Measurements from ENCODE around the gene FZD2.
"Not testable (repeated sequence)": the region's sequence is repeated elsewhere in the genome, so short reads cannot be mapped to it uniquely, and the experiment has no call there.

The FZD2 gene

DNA sequence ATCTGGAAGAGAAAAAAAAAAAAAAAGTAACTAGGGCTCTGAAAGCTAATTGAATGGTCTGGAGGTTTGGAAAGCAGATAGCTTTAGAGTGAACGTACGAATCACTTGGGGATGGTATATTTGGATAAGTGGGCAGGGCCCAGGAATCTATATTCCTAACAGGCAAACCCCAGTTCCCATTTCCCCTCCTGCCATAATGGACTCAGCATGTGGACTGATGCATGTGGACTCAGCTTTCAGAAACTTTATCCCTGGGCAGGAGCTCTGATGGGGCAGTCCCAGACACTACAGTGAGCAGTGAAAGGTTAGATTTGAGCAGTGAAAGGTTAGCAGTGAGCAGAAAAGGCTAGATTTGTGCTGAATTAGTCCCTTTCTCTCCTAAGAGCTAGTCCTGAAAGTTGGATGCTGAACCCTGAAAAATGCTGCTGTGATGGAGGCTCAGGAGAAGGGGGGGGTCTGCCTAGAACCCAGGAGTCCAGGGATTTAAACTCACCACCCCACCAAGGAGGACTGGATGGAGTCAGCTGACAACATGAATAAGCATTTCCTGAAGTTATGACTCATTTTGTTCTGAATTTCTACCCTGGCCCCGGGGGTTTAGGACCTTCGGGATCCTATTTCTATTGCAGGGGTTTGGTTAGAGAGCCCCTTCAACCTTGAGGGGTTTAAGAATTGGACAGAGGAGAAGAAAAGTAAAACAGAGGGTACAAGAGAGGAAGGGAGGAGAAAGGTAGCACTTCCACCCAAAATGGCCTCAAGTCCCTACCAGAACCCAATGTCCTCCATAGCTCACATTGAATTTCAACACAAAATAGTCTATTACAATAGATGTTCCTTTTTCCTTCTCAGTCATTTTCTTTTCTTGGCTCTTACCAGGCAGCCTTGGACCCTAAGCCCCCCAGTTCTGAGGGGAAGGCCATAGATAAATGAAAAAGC is 10.3 kb upstream of the FZD2 start:
- DNase-seq (ENCODE audit: low read depth) = no peak

DNA sequence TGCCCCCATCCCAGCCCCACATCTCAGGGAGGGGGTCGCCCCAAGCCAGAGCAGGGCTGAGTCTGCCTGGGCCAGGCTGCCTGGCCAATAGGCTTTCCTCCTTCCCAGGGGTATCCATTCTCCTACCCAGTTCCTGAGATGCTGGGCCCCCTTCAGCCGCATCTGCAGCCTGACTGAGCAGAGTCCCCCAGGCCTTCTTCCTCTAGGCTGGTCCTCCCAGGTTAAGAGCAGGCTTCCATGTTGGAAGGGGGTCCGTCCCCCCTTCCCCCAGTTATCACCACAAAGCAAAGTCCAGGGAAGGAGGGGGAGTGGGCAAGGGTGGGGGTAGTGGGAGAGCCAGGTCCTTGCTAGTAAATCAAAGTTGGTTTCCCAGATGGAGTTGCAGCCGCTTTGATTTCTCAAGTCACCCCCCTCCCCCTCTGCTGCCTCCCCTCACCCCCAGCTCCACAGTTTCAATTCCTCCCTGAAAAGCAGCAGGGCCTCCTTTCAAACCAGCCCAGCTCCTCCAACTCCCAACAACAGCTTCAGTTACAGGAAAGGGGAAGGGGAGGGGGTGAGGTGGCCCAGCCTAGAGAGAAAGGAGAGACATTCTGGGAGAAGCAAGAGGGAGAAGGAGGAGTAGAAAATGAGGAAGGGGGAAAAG is 9.5 kb upstream of the FZD2 start:
- no peak for DNase-seq (ENCODE audit: low read depth)

DNA sequence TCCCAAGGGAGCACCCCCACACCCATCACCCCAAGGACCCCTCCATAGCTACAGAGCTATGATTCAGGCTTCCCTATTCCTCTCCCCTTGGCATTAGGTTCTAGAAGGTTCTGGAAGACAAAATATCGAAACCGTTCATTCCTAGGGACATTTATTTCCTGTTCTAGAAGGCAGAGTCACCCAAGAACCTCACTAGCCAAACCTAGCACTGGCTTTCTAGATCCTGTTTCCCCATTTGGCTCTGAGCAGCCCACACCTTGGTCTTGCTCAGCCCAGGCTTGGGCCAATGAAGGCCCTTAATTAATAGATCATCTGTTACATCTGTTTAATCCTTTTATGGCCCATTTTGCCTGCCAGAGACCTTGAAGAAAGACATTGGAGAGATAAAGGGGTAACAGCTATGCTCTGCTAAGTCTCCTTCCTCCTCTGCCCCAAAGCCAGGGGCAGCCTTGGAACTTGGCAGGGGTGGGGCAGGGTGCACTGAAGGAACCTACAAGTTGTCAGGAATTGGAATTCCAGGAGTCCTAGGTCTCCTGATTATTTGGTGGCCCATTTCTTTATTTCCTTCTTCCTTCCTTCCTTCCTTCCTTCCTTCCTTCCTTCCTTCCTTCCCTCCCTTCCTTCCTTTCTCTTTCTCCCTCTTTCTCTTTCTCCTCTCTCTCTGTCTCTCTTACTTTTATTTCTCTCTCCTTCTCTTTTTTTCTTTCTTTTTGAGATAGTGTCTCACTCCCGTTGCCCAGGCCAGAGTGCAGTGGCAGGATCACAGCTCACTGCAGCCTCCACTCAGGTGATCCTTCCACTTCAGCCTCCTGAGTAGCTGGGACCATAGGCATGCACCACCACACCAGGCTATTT is 8.7 kb upstream of the FZD2 start:
- no peak for DNase-seq (ENCODE audit: low read depth)

DNA sequence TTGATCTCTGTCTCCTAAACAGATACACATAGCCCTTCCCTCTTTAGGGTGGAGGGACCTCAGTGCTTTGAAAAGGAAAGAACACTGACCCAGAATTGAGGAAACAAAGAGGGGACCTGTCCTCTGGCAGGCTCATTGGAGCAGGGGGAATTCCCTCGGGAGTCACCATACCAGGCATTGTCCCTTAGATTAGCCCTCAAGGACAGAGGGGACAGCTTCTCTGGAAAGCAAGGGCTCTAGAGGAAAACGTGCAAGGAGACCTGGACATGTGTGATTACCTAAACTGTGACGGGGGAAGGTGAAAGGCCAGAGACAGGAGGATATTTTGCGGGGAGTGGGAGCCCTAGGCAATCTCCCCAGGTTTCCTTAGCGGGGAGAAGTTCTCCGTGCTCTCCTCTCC is 7.6 kb upstream of the FZD2 start:
- DNase-seq (ENCODE audit: low read depth) = no peak

DNA sequence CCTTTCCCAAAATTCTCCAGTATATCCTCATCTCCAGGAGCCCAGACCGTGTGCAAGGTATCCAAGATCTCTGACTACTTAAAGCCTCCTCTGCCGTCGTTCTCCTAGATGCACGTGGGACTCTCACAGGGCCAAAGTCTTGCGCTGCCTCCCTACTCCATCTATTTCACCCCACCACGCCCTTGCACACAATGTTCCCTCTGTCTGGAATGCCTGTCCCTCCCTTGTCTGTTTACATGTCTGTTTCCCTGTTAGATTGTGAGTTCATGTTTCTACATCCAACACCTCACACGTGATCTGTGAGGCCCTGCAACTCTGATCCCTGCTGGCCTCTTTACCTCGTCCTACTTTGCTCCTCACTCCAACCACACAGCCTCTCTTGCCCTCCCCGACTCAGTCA is 4.9 kb upstream of the FZD2 start:
- no peak for DNase-seq (ENCODE audit: low read depth)

DNA sequence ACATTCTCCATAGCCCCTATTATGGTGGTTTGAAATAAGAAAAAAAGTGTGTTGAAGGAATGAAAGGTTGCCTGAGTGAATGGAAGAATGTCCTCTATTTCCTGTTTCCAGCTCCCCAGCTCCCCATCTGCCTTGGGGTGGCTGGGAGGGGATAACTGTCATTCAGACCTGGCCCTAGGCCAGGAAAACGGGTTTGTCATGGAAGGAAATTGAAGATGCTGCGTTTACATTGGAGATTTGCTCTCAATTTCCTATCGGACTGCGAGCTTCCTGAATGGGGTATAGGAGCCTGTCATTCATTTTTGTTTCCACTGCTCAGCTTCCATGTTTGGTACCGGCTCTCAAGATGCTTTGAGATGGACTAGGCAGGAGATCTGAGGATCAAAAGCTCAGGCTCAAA is 2.2 kb upstream of the FZD2 start:
- no peak for DNase-seq (ENCODE audit: low read depth)

DNA sequence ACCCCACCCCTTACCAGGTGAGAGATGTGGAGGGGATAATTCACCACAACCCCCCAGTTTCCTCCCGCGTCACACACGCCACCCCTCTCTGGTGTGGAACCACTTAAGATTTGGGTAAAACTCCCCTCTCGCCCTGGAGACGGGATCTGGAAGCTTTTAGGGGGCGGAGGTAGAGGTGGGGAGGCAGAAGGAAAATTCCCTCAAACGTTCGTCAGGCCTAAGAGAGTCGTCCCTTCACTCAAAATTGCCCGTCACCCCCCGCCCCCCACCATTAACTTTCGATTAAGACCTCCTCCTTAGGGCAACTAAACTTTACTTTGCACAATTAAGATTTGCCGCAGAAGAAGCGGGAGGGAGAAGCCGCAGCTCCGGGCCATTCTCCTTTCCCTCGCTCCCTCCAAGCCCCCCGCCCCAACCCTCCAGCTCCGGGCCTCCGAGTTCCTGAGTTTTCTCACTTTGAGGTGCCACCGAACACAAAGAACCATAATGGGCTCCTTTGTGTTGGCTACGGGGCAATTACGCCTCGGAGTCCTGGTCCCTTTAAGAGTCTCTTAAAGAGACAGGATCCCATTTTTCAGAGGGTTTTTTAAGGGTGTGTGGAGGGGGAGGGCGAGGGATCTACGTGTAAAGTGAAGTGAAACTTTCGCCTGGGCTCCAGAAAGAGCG is 985 bp upstream of the FZD2 start:
- DNase-seq (ENCODE audit: low read depth) = no peak

DNA sequence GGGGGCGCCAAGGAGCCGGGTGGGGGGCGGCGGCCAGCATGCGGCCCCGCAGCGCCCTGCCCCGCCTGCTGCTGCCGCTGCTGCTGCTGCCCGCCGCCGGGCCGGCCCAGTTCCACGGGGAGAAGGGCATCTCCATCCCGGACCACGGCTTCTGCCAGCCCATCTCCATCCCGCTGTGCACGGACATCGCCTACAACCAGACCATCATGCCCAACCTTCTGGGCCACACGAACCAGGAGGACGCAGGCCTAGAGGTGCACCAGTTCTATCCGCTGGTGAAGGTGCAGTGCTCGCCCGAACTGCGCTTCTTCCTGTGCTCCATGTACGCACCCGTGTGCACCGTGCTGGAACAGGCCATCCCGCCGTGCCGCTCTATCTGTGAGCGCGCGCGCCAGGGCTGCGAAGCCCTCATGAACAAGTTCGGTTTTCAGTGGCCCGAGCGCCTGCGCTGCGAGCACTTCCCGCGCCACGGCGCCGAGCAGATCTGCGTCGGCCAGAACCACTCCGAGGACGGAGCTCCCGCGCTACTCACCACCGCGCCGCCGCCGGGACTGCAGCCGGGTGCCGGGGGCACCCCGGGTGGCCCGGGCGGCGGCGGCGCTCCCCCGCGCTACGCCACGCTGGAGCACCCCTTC is 484 bp downstream of the FZD2 start:
- DNase-seq (ENCODE audit: low read depth) = no peak

DNA sequence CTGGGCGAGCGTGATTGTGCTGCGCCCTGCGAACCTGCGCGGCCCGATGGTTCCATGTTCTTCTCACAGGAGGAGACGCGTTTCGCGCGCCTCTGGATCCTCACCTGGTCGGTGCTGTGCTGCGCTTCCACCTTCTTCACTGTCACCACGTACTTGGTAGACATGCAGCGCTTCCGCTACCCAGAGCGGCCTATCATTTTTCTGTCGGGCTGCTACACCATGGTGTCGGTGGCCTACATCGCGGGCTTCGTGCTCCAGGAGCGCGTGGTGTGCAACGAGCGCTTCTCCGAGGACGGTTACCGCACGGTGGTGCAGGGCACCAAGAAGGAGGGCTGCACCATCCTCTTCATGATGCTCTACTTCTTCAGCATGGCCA is 1.0 kb downstream of the FZD2 start:
- no peak for DNase-seq (ENCODE audit: low read depth)

DNA sequence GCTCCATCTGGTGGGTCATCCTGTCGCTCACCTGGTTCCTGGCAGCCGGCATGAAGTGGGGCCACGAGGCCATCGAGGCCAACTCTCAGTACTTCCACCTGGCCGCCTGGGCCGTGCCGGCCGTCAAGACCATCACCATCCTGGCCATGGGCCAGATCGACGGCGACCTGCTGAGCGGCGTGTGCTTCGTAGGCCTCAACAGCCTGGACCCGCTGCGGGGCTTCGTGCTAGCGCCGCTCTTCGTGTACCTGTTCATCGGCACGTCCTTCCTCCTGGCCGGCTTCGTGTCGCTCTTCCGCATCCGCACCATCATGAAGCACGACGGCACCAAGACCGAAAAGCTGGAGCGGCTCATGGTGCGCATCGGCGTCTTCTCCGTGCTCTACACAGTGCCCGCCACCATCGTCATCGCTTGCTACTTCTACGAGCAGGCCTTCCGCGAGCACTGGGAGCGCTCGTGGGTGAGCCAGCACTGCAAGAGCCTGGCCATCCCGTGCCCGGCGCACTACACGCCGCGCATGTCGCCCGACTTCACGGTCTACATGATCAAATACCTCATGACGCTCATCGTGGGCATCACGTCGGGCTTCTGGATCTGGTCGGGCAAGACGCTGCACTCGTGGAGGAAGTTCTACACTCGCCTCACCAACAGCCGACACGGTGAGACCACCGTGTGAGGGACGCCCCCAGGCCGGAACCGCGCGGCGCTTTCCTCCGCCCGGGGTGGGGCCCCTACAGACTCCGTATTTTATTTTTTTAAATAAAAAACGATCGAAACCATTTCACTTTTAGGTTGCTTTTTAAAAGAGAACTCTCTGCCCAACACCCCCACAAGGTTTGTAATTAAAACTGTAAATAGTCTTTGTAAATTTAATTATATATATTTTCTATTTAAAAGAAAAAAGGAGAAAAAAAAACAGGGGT is 1.7 kb downstream of the FZD2 start:
- DNase-seq (ENCODE audit: low read depth) = no peak

DNA sequence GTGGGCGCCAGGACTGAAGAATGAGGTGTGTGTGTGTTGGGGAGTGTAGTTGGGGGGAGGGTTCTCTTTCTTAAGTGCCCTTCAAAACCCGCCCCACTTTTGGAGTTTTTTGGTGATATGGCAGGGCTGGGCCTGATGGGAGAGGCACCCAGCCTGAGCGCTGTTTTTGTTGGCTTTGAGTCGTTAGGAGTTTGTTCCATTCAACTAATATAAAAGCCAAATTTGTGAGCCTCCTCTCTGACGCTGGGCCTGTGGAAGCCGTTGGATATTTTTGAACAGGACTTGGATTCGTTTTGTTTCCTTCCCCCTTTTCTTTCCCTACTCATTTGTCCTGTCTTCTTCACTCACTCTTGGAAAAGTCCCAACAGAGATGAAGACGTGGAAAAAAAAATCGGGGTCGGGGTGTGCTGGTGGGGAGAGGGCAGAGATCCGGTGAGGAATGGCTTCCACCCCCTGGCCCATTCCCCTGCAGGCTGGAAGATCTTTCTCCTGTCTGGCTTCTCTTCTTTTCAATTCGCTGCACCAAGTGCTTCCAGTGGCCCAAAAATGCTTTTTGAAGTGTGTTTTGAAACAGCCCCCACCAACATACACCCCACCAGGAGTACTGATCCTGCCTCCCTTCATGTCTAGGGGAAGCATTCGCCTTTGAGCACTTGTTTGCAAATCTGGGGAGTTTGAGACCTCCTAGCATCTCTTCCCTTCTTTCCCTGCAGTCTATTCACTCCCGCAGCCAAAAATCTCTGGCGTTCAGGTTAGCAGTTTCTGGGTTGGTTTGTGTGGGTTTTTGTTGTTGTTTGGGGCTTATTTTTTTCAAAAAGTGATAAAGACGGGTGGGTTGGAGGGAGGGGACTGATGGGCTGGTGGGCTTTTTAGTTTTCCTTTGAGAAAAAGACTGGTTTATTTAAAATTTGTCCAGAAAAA is 2.6 kb downstream of the FZD2 start:
- DNase-seq (ENCODE audit: low read depth) = no peak

DNA sequence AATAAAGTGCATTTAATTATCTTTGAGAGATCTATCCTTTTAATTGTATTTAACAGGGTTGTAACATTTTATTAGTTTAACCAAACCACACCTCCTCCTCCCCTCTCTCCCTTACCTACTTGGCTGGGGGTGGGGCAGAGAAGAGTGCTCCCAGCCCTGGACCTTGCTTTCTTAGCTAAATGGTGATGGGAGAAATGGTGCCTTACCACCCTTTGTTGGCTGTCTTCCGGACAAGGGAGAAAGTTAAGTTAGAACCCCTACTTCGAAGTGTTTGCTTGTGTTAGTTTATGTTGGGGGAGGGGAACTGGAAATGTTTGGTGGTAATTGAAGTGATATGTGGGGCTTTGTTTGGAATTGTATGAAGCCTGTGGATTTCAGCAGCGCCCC is 3.9 kb downstream of the FZD2 start:
- no peak for DNase-seq (ENCODE audit: low read depth)

DNA sequence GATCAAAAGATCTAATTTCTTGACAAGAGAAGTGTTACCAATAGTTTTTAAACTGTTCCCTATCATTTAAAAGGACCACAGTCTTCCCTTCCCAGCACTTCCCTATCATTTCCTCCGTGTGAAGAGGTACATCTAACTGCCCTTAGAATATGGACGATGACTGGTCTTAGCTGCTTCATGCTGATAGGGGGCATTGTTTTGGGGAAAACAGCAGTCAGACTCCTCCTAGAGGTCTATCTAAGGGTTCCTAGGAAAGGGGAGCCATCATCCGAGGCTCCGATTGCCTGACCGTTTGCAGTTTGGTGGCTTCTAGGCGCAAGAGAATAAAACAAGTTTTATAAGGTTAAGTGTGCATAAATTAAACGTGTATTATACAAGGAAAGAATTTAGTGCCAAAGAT is 7.1 kb downstream of the FZD2 start:
- no peak for DNase-seq (ENCODE audit: low read depth)

DNA sequence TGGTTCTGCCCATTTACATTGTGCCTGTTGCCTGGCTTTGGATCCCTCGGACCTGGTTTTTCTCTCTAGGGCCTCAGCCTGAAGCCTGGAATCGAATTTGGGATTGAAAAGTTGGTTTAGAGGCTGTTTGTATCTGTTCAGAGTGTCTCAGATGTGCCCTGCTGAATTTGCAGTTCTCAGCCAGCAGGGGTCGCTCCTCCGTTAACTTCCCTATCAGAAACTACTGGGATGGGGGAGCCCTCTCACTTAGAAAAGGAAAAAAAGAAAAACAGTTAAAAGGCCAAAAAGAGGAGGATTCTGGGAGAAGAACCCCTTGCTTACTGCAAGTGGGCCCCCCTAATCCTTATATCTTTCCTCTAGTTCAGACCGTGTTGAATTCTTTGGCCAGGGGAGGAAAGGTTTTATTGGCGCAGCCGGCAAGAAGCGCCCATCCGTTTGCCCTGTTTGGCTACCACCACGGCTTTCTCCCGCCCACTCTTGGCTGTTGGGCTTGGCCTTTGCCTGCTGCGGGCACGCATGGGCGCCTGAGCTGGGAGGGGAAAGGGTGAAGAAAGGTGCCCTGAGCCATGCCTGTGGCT is 8.7 kb downstream of the FZD2 start:
- no peak for DNase-seq (ENCODE audit: low read depth)

DNA sequence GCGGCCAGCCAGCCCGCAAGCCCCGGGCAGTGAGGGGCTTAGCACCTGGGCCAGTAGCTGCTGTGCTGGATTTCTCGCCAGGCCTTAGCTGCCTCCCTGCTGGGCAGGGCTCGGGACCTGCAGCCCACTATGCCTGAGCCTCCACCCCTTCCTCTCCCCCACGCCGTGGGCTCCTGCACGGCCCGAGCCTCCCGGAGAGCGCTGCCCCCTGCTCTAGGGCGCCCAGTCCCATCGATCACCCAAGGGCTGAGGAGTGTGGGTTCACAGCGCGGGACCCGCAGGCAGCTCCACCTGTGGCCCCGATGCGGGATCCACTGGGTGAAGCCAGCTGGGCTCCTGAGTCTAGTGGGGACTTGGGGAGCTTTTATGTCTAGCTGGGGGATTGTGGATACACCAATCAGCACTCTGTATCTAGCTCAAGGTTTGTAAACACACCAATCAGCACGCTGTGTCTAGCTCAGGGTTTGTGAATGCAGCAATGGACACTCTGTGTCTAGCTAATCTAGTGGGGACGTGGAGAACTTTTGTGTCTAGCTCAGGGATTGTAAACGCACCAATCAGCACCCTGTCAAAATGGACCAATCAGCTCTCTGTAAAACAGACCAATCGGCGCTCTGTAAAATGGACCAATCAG is 11.1 kb downstream of the FZD2 start:
- DNase-seq (ENCODE audit: low read depth) = not testable (repeated sequence)

DNA sequence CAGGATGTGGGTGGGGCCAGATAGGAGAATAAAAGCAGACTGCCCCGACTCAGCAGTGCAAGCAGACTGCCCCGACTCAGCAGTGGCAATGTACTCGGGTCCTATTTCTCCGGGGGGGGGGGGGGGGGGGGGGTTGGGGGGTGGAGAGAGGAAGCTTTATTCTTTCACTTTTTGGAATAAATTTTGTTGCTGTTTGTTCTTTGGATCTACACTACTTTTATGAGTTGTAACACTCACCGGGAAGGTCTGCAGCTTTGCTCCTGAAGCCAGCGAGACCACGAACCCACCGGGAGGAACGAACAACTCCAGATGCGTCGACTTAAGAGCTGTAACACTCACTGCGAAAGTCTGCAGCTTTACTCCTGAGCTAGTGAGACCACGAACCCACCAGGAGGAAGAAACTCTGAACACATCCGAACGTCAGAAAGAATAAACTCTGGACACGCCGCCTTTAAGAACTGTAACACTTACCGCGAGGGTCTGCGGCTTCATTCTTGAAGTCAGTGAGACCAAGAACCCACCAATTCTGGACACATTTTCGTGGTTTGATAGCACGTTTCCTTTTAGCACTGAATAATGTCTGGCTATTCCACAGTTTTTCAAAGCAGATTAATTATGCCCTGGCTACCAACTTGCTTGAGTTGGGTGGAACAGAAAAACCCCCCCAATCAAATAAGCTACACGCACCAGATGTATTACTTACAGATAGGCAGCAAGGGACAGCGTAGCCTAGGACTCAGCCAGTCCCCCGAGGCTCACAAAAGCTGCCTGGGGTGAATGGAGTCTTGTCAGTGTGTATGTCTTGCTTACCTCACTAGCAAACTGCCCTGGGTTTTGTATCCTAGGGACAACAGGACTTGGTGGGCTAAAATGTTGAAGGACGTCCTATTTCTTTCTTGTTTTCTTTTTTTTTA is 11.9 kb downstream of the FZD2 start:
- peak; percentile 40 for DNase-seq (ENCODE audit: low read depth)

DNA sequence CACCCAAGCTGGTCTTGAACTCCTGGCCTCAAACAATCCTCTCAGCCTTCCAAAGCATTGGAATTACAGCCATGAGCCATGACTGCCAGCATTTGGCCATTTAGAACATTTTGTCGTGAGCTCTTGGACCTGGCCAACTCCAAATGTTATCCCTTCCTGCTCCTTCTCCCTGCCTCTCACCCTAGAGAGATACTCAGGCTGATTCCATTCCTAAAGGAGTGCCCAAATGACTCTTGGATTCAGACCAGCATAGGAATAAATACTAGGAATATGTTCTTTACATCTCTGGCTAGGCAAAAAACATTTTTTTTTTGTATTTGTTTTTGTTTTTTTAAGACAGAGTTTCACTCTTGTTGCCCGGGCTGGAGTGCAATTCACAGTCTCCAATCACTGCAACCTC is 15.5 kb downstream of the FZD2 start:
- no peak for DNase-seq (ENCODE audit: low read depth)

DNA sequence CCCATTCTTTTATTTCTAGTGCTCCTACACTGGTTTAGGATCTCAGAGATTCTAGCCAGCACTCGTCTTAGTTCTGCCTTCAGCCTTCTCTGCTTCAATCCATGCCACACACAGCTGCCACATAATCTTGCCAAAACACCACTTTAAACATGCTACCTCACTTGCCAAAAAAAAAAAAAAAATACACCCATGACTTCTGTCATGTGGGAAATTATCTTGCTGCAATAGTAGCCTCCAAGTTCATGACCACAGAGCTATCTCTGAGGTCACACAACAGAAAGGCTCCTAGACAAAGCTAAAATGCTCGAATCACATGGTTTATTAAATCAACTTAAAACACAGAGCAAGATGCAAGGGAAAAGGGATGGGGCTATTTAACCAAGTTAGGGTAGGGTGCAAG is 18.1 kb downstream of the FZD2 start:
- no peak for DNase-seq (ENCODE audit: low read depth)
